A673 (cell line): ENCODE results near the gene RIMS4.

Experiments
- EZH2 ChIP-seq: fragments of 200-600 bp; sonication (generic); IDR thresholded peaks from 2 replicates; pipeline ENCODE4 v1.6.1; 2017; ENCODE audit warnings: borderline replicate concordance, low read depth, mild to moderate bottlenecking, mixed read lengths, antibody characterized with exemption, low read length; ENCODE audit not compliant: poor library complexity, severe bottlenecking
- TF ChIP-seq, protein P1 (sequence below): fragments of 300-800, 200-600 bp; sonication (generic); conservative IDR thresholded peaks from 2 replicates; pipeline ENCODE4 v1.5.1; 2017; ENCODE audit warnings: low read depth, mild to moderate bottlenecking, antibody characterized with exemption, low read length, moderate library complexity, mixed read lengths

DNA sequence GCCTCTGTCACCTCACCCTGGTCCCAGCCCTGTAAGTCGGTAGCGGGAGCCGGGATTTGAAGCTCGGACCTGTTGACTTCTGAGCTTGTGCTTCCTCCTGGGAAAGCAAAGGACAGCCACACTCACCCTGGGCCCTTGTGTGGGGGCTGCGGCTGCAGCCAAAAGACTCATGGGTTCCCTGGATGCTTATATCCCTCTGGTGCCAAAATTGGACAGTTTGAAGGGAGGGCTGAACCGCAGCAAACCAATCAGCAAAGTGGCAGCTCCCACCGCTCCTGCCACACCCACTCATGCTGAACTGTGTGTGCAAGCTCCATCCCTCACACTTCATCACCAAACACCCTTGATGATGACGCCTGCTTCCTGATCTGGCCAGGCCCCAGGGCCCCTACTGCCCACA lies 99.1 kb downstream of the RIMS4 start:
- TF ChIP-seq, protein P1, sequence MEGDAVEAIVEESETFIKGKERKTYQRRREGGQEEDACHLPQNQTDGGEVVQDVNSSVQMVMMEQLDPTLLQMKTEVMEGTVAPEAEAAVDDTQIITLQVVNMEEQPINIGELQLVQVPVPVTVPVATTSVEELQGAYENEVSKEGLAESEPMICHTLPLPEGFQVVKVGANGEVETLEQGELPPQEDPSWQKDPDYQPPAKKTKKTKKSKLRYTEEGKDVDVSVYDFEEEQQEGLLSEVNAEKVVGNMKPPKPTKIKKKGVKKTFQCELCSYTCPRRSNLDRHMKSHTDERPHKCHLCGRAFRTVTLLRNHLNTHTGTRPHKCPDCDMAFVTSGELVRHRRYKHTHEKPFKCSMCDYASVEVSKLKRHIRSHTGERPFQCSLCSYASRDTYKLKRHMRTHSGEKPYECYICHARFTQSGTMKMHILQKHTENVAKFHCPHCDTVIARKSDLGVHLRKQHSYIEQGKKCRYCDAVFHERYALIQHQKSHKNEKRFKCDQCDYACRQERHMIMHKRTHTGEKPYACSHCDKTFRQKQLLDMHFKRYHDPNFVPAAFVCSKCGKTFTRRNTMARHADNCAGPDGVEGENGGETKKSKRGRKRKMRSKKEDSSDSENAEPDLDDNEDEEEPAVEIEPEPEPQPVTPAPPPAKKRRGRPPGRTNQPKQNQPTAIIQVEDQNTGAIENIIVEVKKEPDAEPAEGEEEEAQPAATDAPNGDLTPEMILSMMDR: no peak
- TF ChIP-seq EZH2: no peak
